Measurements from ENCODE around the gene BOLA3.

Gene BOLA3

GRCh38 chr2:74102516-74102915 lies 45.2 kb downstream of the BOLA3 start:
- Histone ChIP-seq H3K4me1 (ENCODE audit: control insufficient read depth, insufficient read depth, low read length, poor library complexity, severe bottlenecking) (no peaks in the 10 kb centered on the region), H3K9me3 (ENCODE audit: control insufficient read depth, low read length) (no peaks in the 10 kb centered on the region), H3K27ac (ENCODE audit: low read depth, low read length, severe bottlenecking) (no peak overlapping the region), H3K36me3 (ENCODE audit: control insufficient read depth, insufficient read depth, low read length) (peaks cover 64% of the 10 kb centered on the region), H3K4me3 (ENCODE audit: extremely low read depth, insufficient read depth, low read length, poor library complexity, severe bottlenecking) (no peak overlapping the region)
- WGBS, 2 experiments (ENCODE audit: insufficient coverage in 2 of 2) = 95 to 97% methylated on average over 10 of the region's 14 CpGs

GRCh38 chr2:74101574-74102300 lies 46.0 kb downstream of the BOLA3 start:
- Histone ChIP-seq H3K27ac (ENCODE audit: low read depth, low read length, severe bottlenecking) (no peak overlapping the region), H3K4me1 (ENCODE audit: control insufficient read depth, insufficient read depth, low read length, poor library complexity, severe bottlenecking) (no peaks in the 10 kb centered on the region), H3K36me3 (ENCODE audit: control insufficient read depth, insufficient read depth, low read length) (peaks cover 72% of the 10 kb centered on the region), H3K4me3 (ENCODE audit: extremely low read depth, insufficient read depth, low read length, poor library complexity, severe bottlenecking) (no peak overlapping the region), H3K9me3 (ENCODE audit: control insufficient read depth, low read length) (no peaks in the 10 kb centered on the region)
- WGBS, 2 experiments (ENCODE audit: insufficient coverage in 2 of 2) = 96 to 97% methylated on average over 30 to 32 of the region's 39 CpGs

- 91 to 94% methylated on average over 17 to 21 of the region's 25 CpGs for WGBS, 2 experiments (ENCODE audit: insufficient coverage in 2 of 2)
- peaks cover 73% of the 10 kb centered on the region for H3K36me3 ChIP-seq (ENCODE audit: control insufficient read depth, insufficient read depth, low read length)
Observed at GRCh38 chr2:74100254-74101216, 47.2 kb downstream of the BOLA3 start.

GRCh38 chr2:74099835-74100234 lies 47.9 kb downstream of the BOLA3 start:
- Histone ChIP-seq H3K4me3 (ENCODE audit: extremely low read depth, insufficient read depth, low read length, poor library complexity, severe bottlenecking) (no peak overlapping the region), H3K36me3 (ENCODE audit: control insufficient read depth, insufficient read depth, low read length) (peaks cover 77% of the 10 kb centered on the region), H3K9me3 (ENCODE audit: control insufficient read depth, low read length) (no peaks in the 10 kb centered on the region), H3K4me1 (ENCODE audit: control insufficient read depth, insufficient read depth, low read length, poor library complexity, severe bottlenecking) (no peaks in the 10 kb centered on the region), H3K27ac (ENCODE audit: low read depth, low read length, severe bottlenecking) (no peak overlapping the region)
- 90 to 100% methylated on average over 3 to 5 of the region's 7 CpGs for WGBS, 2 experiments (ENCODE audit: insufficient coverage in 2 of 2)

More at GRCh38 chr2:74100254-74101216, 47.2 kb downstream of the BOLA3 start:
- Histone ChIP-seq H3K4me1 (ENCODE audit: control insufficient read depth, insufficient read depth, low read length, poor library complexity, severe bottlenecking) (no peaks in the 10 kb centered on the region), H3K4me3 (ENCODE audit: extremely low read depth, insufficient read depth, low read length, poor library complexity, severe bottlenecking) (no peak overlapping the region), H3K9me3 (ENCODE audit: control insufficient read depth, low read length) (no peaks in the 10 kb centered on the region), H3K27ac (ENCODE audit: low read depth, low read length, severe bottlenecking) (no peak overlapping the region)

- WGBS, 2 experiments (ENCODE audit: insufficient coverage in 2 of 2) = 98 to 99% methylated on average over 18 to 20 of the region's 20 CpGs
- Histone ChIP-seq H3K4me1 (ENCODE audit: control insufficient read depth, insufficient read depth, low read length, poor library complexity, severe bottlenecking) (no peaks in the 10 kb centered on the region), H3K4me3 (ENCODE audit: extremely low read depth, insufficient read depth, low read length, poor library complexity, severe bottlenecking) (no peak overlapping the region), H3K36me3 (ENCODE audit: control insufficient read depth, insufficient read depth, low read length) (peaks cover 77% of the 10 kb centered on the region), H3K9me3 (ENCODE audit: control insufficient read depth, low read length) (no peaks in the 10 kb centered on the region), H3K27ac (ENCODE audit: low read depth, low read length, severe bottlenecking) (no peak overlapping the region)
Observed at GRCh38 chr2:74099271-74099670, 48.4 kb downstream of the BOLA3 start.

GRCh38 chr2:74097574-74097973 lies 50.1 kb downstream of the BOLA3 start:
- WGBS, 2 experiments (ENCODE audit: insufficient coverage in 2 of 2) = 94 to 96% methylated on average over 3 to 4 of the region's 6 CpGs
- Histone ChIP-seq H3K9me3 (ENCODE audit: control insufficient read depth, low read length) (no peaks in the 10 kb centered on the region), H3K4me3 (ENCODE audit: extremely low read depth, insufficient read depth, low read length, poor library complexity, severe bottlenecking) (no peak overlapping the region), H3K27ac (ENCODE audit: low read depth, low read length, severe bottlenecking) (no peak overlapping the region), H3K4me1 (ENCODE audit: control insufficient read depth, insufficient read depth, low read length, poor library complexity, severe bottlenecking) (no peaks in the 10 kb centered on the region), H3K36me3 (ENCODE audit: control insufficient read depth, insufficient read depth, low read length) (peaks cover 81% of the 10 kb centered on the region)

GRCh38 chr2:74096052-74096451 lies 51.7 kb downstream of the BOLA3 start:
- Histone ChIP-seq H3K9me3 (ENCODE audit: control insufficient read depth, low read length) (no peaks in the 10 kb centered on the region), H3K4me3 (ENCODE audit: extremely low read depth, insufficient read depth, low read length, poor library complexity, severe bottlenecking) (no peak overlapping the region), H3K27ac (ENCODE audit: low read depth, low read length, severe bottlenecking) (peak overlapping the region; percentile 45), H3K36me3 (ENCODE audit: control insufficient read depth, insufficient read depth, low read length) (peaks cover 78% of the 10 kb centered on the region), H3K4me1 (ENCODE audit: control insufficient read depth, insufficient read depth, low read length, poor library complexity, severe bottlenecking) (peaks cover 8% of the 10 kb centered on the region)
- 100% methylated on average over 1 of the region's 2 CpGs for WGBS, 2 experiments (ENCODE audit: insufficient coverage in 2 of 2)

GRCh38 chr2:74095632-74096031 lies 52.1 kb downstream of the BOLA3 start:
- Histone ChIP-seq H3K4me3 (ENCODE audit: extremely low read depth, insufficient read depth, low read length, poor library complexity, severe bottlenecking) (no peak overlapping the region), H3K27ac (ENCODE audit: low read depth, low read length, severe bottlenecking) (peak overlapping the region; percentile 45), H3K36me3 (ENCODE audit: control insufficient read depth, insufficient read depth, low read length) (peaks cover 78% of the 10 kb centered on the region), H3K9me3 (ENCODE audit: control insufficient read depth, low read length) (no peaks in the 10 kb centered on the region), H3K4me1 (ENCODE audit: control insufficient read depth, insufficient read depth, low read length, poor library complexity, severe bottlenecking) (peaks cover 9% of the 10 kb centered on the region)
- 100% methylated on average over 2 to 3 of the region's 3 CpGs for WGBS, 2 experiments (ENCODE audit: insufficient coverage in 2 of 2)

- H3K4me1 ChIP-seq (ENCODE audit: control insufficient read depth, insufficient read depth, low read length, poor library complexity, severe bottlenecking) = peaks cover 19% of the 10 kb centered on the region
- H3K9me3 ChIP-seq (ENCODE audit: control insufficient read depth, low read length) = no peaks in the 10 kb centered on the region
- 86 to 87% methylated on average over 5 of the region's 7 CpGs for WGBS, 2 experiments (ENCODE audit: insufficient coverage in 2 of 2)
- no peak overlapping the region for H3K4me3 ChIP-seq (ENCODE audit: extremely low read depth, insufficient read depth, low read length, poor library complexity, severe bottlenecking)
- H3K36me3 ChIP-seq (ENCODE audit: control insufficient read depth, insufficient read depth, low read length) = peaks cover 75% of the 10 kb centered on the region
- no peak overlapping the region for H3K27ac ChIP-seq (ENCODE audit: low read depth, low read length, severe bottlenecking)
Observed at GRCh38 chr2:74094291-74094690, 53.4 kb downstream of the BOLA3 start.

GRCh38 chr2:74093840-74094239 lies 53.9 kb downstream of the BOLA3 start:
- H3K36me3 ChIP-seq (ENCODE audit: control insufficient read depth, insufficient read depth, low read length) = peaks cover 75% of the 10 kb centered on the region
- no peak overlapping the region for H3K4me3 ChIP-seq (ENCODE audit: extremely low read depth, insufficient read depth, low read length, poor library complexity, severe bottlenecking)
- WGBS, 2 experiments (ENCODE audit: insufficient coverage in 2 of 2) = 96% methylated on average over 5 to 6 of the region's 6 CpGs
- no peak overlapping the region for H3K27ac ChIP-seq (ENCODE audit: low read depth, low read length, severe bottlenecking)
- H3K4me1 ChIP-seq (ENCODE audit: control insufficient read depth, insufficient read depth, low read length, poor library complexity, severe bottlenecking) = peaks cover 19% of the 10 kb centered on the region
- no peaks in the 10 kb centered on the region for H3K9me3 ChIP-seq (ENCODE audit: control insufficient read depth, low read length)
